HG03460 (cell line): ENCODE results near the gene LRMDA.

Experiments used
- ATAC-seq: cut with Tn5 transposase; IDR thresholded peaks from one replicate; pipeline ENCODE4 v1.9.1; 2021; ENCODE audit not compliant: unreplicated experiment

LRMDA gene

DNA sequence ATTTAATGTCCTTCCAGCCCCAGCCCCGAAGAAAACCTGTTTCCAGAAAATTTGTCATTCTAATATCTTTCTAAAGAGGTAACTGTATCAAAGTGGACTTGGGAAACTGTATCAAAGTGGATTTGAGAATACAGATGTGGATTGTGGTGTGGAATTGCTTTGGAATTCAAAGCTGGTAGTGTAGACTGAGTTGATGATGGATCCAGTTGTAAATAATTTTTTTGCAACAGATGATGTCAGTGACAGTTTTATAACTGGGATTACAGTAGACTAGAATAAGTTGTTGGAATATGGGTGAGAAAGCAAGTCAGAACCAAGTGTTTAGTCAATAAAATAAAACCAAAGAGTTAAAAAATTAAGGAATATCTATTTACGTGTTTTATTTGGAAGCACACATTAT lies 202.1 kb downstream of the LRMDA start:
- ATAC-seq, result no peak

DNA sequence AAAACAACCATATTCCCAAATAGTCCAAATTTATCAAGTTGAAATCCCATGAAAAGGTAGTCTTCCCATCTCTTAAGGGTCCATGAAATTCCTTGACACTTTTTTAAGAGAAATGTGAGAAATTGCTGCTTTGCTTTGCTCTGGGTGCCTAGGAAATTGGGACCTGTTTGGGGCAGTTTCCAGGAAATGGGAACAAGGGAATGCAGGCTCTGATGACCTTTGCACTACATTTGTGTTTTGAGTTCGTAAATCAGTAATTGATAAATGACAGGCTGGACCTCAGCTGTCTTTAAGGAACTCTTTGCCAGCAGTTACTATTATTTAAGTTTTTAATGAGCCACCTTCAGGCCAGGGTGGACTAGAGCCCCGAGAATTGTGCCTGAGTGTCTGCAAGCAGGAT lies 203.5 kb downstream of the LRMDA start:
- no peak for ATAC-seq

DNA sequence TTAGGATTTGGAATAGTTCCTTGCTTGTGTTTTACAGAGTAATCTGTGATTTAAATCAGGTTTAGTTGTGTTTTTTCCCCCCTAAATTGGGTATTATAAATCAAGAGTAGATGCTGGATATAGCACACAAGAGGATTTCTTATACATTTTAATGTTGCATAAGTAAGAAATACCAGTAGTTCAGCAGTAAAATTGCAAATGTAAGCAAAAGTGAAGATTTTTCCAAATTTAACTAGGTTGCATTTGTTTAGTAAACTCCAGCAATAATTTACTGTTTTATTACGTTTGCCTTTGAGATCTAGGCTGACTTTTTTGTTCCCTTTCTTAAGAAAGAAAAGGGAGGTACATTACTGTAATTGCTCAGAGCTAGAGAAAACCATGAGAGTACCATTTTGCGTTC lies 207.3 kb downstream of the LRMDA start:
- no peak for ATAC-seq

DNA sequence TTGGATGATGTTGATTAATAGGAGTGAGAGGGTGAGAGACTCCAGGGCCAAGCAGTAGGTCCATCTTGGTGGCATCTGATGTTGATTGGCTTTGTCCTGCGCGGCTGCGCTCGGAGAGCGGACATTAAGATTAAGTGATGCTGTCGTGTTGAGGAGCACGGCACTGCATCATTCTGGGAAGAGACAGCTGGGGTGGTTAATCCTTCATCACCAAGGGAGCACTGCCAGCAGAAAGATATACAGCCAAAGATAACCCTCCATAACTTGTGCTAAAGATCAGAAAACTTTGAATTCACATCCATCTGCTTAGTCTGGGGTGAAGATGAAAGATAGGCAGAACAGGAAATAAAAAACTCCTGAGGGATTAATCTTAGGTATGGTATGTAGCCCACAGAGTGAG lies 208.3 kb downstream of the LRMDA start:
- ATAC-seq, result no peak

DNA sequence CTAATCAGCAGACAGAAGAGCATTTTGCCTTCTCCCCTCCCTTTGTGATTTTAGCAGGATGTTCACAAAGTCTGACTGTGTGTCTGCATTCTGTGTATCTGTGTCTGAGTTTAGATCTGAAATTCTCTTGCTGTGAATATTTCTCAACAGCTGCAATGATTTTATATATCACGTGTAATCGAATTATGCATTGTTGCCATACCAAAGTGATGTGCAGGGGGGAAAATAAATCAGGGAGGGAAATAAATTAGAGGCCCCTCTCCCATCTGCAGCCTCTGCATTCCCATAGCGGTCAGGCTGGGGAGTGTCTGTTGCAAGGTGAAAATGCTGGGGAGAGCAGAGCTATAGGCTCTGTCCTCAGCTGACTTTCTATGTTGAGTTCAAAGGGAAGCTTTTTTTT lies 209.0 kb downstream of the LRMDA start:
- ATAC-seq, result no peak

DNA sequence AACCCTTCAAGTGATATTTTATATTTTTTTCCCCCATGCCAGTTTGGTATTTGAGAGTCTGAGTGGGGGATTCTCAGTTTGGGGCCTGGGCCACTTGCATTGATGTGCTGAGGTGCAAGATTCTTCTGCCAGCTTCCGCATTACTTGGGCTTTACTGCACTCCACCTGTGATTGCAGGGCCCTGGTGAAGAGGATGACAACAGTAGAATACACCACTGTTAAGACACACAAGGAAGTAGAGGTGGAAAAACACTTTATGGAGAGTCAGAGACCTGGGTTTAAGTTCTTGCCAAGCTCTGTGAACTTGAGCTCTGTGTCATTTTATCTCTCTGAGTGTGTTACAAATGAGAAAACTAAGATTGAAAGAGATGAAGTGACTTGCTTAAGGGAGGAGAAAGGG lies 209.4 kb downstream of the LRMDA start:
- ATAC-seq, result no peak

DNA sequence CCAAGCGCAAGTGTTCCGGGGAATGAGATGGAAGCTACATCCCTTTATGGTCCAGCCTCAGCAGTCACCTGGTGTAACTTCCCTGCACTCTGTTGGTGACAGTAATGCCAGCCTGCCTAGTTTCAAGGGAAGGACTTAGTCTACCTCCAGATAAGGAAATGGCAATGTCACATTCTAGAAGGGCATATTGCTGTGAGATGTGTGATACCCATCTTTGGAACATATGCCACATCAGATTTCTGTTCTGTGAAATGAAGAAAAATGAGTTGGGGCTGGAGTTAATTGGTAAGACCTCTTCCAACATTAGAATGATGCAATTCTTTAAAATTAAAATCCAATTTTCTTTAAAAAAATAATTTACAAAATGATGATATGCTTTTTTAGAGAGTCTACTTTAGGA lies 212.0 kb downstream of the LRMDA start:
- no peak for ATAC-seq

DNA sequence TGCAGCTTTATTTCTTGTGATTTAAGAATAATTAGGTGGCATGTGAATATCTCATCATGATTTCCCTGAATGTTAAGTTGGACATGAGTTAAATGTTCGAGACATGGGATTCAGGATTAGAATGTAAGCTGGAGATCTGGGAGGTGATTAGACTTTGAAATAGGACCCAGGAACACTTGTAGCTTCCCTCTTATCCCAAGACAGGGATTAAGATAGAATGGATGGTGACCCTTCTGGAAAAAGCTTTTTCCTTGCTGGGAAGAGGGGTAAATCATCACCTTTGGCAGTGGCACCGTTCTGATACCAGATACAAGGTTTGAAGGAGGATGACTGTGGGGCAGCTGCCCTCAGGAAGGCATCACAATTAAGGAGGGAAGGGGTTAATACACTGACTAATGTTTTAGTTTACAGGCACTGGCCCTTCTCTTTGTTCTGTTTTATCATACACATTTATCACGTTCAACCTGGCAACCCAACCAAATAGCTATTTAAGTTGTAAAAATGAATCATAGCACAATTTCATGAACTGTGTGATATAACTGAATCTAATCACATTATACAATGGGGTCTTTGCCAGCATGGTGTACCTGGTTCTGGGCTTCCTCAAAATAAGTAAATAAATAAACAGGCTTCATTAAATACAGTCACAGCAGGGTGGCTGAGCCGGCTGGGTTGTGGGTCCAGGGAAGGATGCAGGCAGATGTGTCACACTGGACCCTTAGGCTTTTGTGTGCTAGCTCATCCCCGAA lies 212.7 kb downstream of the LRMDA start:
- ATAC-seq, result no peak

DNA sequence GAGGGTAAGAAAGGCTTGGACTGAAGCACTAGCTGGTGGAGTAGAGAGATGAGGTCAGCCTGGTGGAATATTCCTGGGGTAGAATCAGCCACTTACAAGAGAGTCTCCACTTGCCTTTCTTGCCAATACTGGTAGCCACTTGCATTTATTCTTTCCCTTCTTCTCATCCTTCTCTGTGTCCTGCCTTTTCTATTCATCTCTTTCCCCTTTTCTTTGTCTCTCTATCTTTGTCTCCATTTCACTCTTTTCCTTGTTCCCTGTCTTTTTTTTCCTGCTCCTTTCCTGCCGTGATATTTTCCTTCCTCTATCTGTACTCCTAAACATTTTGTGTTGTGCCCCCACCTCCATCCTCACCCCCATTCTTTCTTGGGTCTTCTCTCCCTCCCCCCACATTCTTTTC lies 214.3 kb downstream of the LRMDA start:
- ATAC-seq, result no peak

DNA sequence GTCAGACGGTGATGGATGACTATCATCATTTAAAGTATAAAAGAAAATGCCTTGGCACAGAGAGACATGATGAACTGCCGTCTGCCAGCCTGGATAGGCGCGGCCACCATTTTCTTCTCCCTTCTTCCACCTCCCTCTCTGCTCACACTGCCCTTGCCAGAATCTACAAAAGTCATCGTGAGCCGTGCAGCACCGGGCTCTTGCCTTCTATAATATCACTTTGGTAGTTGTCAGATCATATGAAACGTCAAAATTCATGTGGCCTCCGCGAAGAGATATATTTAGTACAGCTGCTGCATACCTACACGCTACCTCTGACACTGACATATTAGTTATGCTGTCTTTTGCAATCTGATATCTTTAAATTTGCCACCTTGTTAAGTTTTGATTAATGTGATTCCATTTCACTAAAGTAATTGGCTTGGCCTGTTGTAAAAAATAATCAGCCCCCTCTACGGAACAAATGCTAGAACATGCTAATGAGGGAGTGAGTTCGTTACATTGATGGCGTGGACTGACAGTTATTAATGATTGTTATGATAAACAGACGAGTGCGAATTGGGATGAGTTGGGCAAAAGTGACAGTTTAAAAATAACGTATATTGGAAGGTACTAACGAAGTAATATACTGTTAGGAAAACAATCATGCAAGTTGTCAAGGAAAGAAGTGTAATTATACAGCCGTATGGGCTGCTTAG lies 214.9 kb downstream of the LRMDA start:
- ATAC-seq, result no peak

DNA sequence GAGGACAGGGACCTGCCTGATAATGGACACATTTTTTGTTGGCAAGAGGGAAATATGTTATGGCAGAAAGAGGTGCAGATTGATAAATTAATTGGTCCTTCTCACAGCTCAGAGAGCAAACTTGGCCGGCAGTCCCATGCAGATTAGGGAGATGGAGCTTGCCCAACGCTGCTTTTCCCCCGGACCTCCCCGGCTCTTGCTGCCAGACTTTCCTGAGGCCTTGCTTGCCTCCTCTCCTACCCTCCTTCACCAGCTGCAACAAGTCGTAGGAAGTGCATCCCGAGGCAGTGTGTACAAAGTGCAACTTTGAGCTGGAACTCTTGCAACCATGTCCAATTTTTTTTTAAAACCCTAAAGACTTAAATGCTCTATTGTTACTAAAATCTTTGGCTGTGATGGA lies 215.5 kb downstream of the LRMDA start:
- no peak for ATAC-seq

DNA sequence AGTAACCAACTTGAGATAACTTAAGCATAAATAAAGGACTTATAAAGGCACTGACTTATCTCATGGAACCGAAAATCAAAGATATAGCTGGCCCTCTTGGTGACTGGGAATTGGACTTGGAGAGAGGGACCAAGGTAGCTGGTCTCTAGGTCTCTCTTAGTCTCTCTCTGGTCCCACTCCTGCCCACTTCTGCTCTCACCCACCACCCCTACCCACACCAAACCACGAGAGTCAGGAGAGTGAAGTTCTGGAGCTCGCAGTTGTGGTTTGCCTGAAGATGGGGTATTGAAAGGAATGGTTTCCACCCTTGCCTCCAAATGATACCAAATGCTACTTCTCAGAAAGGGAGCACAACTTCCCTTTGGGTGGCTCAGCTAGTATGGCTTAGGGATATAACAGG lies 216.3 kb downstream of the LRMDA start:
- no peak for ATAC-seq

DNA sequence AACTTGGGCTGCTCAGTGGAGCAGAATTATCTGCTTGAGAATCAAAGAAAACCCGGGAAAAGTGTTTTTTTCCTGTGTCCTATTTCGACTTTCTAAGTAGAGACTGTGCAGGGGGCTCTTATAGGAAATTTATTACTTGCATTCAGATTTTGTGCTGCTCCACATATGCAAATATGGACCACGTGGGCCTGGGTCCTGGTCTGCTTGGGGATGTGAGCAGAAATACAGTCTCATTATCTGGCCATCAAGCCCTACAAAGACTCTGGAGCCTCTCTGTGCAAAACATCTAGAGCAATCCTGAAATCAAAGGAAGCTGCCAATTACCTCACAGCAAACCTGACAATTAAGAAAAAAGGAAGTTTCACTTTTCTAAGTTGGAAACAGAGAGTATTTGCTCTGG lies 216.9 kb downstream of the LRMDA start:
- ATAC-seq, result no peak

DNA sequence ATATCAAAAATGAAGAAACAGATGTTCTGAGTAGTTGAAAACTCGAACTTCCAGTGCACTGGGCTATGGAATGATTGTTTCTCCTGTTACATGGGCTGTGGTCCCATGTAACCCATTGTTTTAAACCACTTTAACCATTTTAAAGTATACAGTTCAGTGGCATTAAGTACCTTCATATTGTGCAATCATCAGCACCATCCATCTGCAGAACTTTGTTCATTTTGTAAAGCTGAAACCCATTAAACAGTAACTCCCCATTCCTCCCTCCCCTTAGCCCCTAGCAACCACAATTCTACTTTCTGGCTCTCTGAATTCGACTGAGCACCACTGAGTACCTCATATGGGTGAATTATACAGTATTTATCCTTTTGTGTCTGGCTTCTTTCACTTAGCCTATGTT lies 217.4 kb downstream of the LRMDA start:
- ATAC-seq, result no peak

DNA sequence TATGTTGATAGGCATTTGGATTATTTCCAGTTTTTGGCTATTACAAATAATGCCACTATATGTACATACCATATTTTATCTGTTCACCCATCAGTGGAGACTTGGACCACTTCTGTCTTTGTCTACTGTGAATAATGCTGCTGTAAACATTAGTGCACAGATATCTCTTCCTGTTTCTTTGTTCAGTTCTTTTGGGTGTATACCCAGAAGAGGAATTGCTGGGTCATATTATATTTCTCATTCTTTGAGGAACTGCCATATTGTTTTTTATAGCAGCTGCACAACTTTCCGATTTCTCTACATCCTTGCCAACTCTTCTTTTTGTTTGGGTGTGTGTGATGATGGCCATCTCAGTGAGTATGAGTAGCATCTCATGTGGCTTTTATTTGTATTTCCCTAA lies 218.0 kb downstream of the LRMDA start:
- no peak for ATAC-seq

DNA sequence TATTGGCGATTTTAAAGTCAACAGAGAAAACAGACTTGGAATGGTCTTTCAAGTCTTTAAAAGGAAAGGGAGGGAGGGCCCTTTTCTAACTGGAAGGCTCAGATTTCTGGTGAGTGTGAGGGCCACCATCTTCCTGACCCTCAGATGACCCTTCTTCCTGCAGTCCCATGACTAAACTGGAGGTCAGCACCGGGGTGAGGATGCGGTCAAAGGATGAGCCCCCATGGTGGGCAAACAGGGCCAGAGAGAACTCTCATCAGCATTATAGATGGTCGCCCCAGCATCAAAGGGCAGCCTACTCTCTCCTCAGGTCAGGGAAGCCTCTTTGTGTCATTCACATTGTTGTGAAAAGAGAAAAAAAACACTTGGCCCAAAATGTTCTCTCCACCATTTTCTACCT lies 219.2 kb downstream of the LRMDA start:
- ATAC-seq, result no peak

DNA sequence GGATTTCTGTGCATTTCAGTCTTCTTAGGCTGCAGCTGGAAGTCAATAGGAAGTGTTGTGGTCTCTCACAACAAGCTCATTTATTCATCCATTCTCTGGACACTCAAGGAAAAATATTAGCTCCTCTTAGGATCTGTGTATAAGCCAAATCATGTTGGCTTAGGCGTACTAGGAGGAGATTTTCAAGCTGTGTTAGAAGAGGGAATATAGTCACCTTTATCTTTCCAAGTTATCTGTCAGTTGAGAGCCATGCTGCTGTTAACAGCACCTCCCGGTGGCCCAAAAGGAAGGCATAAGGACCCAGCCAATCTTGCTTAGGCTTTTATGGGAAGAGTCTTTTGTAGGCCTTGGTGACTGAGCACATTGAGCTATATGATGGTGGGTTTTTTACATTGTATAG lies 220.0 kb downstream of the LRMDA start:
- ATAC-seq, result no peak

DNA sequence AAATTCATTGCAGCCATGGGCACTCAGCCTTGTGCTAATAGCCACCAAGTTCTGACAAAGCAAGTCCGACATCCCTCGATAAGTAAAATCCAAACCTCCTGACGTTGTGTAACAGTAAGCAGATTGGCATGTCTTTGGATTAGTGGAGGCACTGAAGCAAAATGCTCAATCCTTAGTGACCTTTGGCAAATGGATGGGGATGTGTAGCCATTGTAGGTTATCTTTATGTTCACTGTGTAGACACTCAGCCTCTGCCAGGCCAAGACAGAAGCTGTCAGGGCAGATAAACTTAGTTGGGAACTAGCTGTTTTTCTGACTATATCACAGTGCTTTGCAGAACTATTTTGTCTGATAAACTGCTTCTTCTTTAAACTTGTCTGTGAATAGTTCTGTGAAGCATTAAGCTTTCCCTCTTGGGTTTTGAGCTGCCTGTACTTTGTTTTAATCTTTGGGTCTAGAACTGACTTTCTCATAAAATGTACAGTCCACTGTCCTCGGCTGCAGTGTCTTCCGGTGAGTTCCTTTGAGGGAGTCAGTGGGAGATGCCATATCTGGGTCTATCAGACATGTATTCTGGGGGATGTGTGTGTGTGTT lies 220.8 kb downstream of the LRMDA start:
- no peak for ATAC-seq

DNA sequence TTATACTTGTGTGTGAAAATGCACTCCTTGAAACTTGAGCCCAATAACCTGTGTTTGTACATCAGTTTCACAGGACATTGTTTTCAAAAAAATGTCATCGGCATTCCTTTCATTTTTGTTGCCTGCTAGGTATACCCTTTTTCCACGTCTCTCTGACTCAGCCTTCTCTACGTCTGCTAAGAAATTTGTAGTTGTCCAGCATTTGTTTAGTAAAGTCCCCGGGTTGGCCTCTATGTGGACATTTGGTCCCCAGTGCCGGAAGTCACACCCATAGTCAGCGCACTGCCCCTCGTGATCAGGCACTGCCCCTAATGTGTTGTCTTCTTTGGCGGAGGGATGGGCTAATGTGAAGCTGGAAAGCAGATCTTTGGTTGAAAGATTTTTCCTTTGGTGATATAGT lies 222.3 kb downstream of the LRMDA start:
- ATAC-seq, result no peak

DNA sequence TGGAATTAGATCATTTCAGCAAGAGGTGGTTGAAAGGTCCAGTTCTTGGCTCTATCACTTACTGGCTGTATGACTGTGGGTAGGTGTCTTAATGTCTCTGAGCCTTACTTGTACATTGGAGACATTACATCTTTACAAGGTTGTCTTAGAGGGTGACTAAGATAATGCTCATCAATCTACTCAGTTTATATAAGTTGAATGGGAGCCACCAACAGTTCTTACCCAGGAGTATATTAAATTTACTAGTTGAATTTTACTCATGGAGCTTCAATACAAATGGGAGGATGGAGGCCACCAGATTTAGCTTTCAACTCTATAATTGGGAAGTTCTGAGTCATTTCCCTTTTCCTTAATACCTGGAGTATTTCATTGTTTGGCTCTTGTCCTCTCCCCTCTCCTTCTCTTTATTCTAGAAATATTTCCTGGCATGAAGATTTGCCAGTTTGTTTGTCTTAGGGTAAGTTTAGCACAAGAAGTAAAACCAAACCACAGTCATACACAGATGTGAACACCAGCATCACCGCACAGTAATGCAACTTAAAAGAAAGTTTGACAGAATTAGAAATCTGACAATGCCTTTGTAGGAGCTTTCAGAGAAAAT lies 222.8 kb downstream of the LRMDA start:
- no peak for ATAC-seq

DNA sequence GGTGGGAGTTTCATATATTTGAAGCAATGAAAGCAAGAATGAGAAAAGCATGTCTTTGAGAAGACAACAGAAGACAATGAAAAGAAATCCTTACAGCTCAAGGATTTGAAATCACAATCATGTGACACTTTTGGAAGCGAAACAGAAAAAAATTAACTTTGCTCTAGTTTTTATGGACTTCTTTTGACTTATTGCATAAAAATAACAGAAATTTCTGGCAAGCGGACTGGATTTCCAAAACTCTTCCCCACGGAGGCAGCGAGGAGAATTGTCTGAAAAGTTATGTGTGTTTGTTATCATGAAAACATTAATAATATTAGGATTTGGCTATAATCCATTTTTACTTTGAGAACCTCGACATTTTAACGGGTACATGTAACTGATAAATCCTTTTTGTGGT lies 223.3 kb downstream of the LRMDA start:
- no peak for ATAC-seq

DNA sequence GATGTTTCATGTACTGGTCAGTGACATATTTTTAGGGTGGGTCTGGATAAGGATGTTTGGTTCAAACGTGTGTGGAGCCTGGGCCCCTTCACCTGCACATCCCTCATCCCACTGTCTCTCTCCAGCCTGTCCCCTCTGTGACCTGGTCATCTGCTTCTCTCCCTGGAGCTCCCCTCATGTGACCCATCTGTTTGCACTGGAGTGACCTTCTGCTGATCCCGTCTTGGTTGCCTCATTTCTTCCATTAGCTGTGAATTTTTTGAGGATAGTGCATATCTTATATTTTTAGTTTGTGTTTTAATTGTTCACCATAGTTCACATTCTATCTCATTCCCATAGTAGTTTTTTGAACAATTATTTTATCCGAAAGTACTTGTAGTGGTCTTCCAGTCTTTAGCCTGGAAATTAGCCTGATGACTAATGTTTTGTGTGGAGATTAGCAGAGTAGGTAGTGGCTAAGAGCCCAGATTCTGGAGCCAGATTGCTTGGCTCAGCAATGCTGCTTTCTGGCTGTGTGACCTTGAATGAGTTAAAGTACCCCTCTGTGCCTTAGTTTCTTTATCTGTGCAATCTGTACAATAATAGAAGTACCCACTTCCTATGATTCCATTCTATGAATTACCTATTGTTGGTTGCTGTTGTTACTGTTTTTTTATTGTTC lies 224.5 kb downstream of the LRMDA start:
- ATAC-seq, result no peak
